Measurements from ENCODE around the gene IL1A. TPM values are rescaled to one million over a fixed set of nuclear protein-coding genes. Genes with fewer than 3 reads are reported as not detected.

Gene IL1A
- total and polyA plus RNA-seq, 10 of the 15 experiments (the other 5 are each of a cell fraction or from before 2014, with no cell fraction given): 0.10 to 8.7 (median 6.9) TPM

- peak; percentile 53 to 83; a peak in 3 of 4 replicates for TF ChIP-seq BHLHE40 (IDR thresholded peaks at IDR 0.05; ENCODE audit: borderline replicate concordance in 1 of 2, low read depth in 2 of 2, low read length in 1 of 2)
Observed at GRCh38 chr2:112764071-112765044, 19.9 kb downstream of the IL1A start, which contains the start of gene CKAP2L (continued).

GRCh38 chr2:112762276-112762675, 22.0 kb downstream of the IL1A start:
- no peak for FAIRE-seq
- in situ Hi-C loops (cut with MboI): no loop called here
- ChIA-PET RAD21 (ENCODE audit: unreplicated experiment) (interaction anchor here (0.7 to 4.5 kb wide), 10 partner anchors 10 to 180 kb away, joined by 3 to 24 read pairs (median 4); no protein-coding TSS in a partner anchor), POLR2A (interaction anchor here (0.6 to 1.8 kb wide), 4 partner anchors 17 to 230 kb away, joined by 3 to 4 read pairs (median 4); no protein-coding TSS in a partner anchor), CTCF (interaction anchor here (1.1 to 5.4 kb wide), 5 partner anchors 12 to 180 kb away, joined by 3 to 63 read pairs (median 32); no protein-coding TSS in a partner anchor), SMC1A (ENCODE audit: uncharacterized antibody, unreplicated experiment) (interaction anchor here (0.6 to 4.7 kb wide), 15 partner anchors 9 to 354 kb away, joined by 3 to 30 read pairs (median 5); no protein-coding TSS in a partner anchor)
- Histone ChIP-seq H3K36me3 (ENCODE audit: control insufficient read depth in 2 of 2, insufficient read depth in 2 of 2, low read length in 1 of 2) (no peaks in the 10 kb centered on the region), H3K27me3 (replicated peaks in 1 of 2; ENCODE audit: control insufficient read depth in 2 of 2, insufficient read depth in 2 of 2, low read length in 1 of 2) (no peaks in the 10 kb centered on the region), H3K4me2 (ENCODE audit: control insufficient read depth, insufficient read depth) (peak overlapping the region; percentile 15), H3K9me3 (replicated peaks; ENCODE audit: control insufficient read depth, insufficient read depth, low read length) (no peaks in the 10 kb centered on the region), H3K27ac (ENCODE audit: control insufficient read depth, insufficient read depth) (no peak overlapping the region), H3K9ac (ENCODE audit: control insufficient read depth, insufficient read depth, low read length) (no peak overlapping the region), H2AFZ (ENCODE audit: control insufficient read depth, low read depth, low read length) (no peak overlapping the region), H3K79me2 (ENCODE audit: control insufficient read depth, insufficient read depth, low read length) (peaks cover 22% of the 10 kb centered on the region), H4K20me1 (ENCODE audit: control insufficient read depth, insufficient read depth) (no peaks in the 10 kb centered on the region), H3K4me1 (ENCODE audit: control insufficient read depth, insufficient read depth, low read length) (peaks cover 3% of the 10 kb centered on the region), H3K4me3 (no peak overlapping the region)
- TF ChIP-seq, protein P1, sequence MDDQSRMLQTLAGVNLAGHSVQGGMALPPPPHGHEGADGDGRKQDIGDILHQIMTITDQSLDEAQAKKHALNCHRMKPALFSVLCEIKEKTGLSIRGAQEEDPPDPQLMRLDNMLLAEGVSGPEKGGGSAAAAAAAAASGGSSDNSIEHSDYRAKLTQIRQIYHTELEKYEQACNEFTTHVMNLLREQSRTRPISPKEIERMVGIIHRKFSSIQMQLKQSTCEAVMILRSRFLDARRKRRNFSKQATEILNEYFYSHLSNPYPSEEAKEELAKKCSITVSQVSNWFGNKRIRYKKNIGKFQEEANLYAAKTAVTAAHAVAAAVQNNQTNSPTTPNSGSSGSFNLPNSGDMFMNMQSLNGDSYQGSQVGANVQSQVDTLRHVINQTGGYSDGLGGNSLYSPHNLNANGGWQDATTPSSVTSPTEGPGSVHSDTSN (IDR thresholded peaks at IDR 0.05; ENCODE audit: insufficient replicate concordance, low read depth, low read length): no peak
- WGBS (ENCODE audit: insufficient coverage, insufficient replicate concordance, low lambda C conversion rate, missing lambda C conversion rate): 96% methylated on average over 4 of the region's 4 CpGs
- BruUV-seq (replicated peaks): no TSS peak
- intact Hi-C loops (cut with micrococcal nuclease; ENCODE audit: unreplicated experiment): no loop called here
- DNase-seq (ENCODE audit: low read depth, low spot score): no peak
- ATAC-seq: no peak

All from GM12878 (cell line).